ENCODE results near the gene PTH2R.

PTH2R gene

GRCh38 chr2:208413931-208414330 is 7.3 kb downstream of the PTH2R start:
- no peak overlapping the region for H2AFZ ChIP-seq (ENCODE audit: low read depth, low read length, severe bottlenecking)
- H4K20me1 ChIP-seq (ENCODE audit: low read depth, low read length) = no peaks in the 10 kb centered on the region
- H3K36me3 ChIP-seq (ENCODE audit: low read length) = no peaks in the 10 kb centered on the region
- no peaks in the 10 kb centered on the region for H3K27me3 ChIP-seq (ENCODE audit: low read length)
- H3K79me2 ChIP-seq (ENCODE audit: insufficient read depth, low read length) = no peaks in the 10 kb centered on the region
- no peak overlapping the region for H3K4me2 ChIP-seq (ENCODE audit: low read depth, low read length, poor library complexity, severe bottlenecking)
- H3K4me3 ChIP-seq (ENCODE audit: insufficient read depth, low read length, poor library complexity, severe bottlenecking) = no peak overlapping the region
- TF ChIP-seq EZH2phosphoT487 (conservative IDR thresholded peaks at IDR 0.05; ENCODE audit: low read length) (no peak), CTCF (IDR thresholded peaks at IDR 0.05; ENCODE audit: insufficient read depth, low read length, poor library complexity, severe bottlenecking) (no peak)
- no peak overlapping the region for H3K9ac ChIP-seq (ENCODE audit: low read length)
- no peaks in the 10 kb centered on the region for H3F3A ChIP-seq (ENCODE audit: insufficient read depth)
- H3K9me3 ChIP-seq (ENCODE audit: insufficient read depth, low read length) = no peaks in the 10 kb centered on the region
- no peaks in the 10 kb centered on the region for H3K9me2 ChIP-seq (replicated peaks; ENCODE audit: insufficient read depth, low read length)
- H3K27ac ChIP-seq (ENCODE audit: low read depth, low read length) = no peak overlapping the region

GRCh38 chr2:208415255-208415654 is 8.7 kb downstream of the PTH2R start:
- Histone ChIP-seq H3F3A (ENCODE audit: insufficient read depth) (no peaks in the 10 kb centered on the region), H3K9ac (ENCODE audit: low read length) (no peak overlapping the region), H3K4me3 (ENCODE audit: insufficient read depth, low read length, poor library complexity, severe bottlenecking) (no peak overlapping the region), H3K9me3 (ENCODE audit: insufficient read depth, low read length) (no peaks in the 10 kb centered on the region), H3K4me2 (ENCODE audit: low read depth, low read length, poor library complexity, severe bottlenecking) (no peak overlapping the region), H2AFZ (ENCODE audit: low read depth, low read length, severe bottlenecking) (no peak overlapping the region), H3K36me3 (ENCODE audit: low read length) (no peaks in the 10 kb centered on the region), H3K9me2 (replicated peaks; ENCODE audit: insufficient read depth, low read length) (no peaks in the 10 kb centered on the region), H3K27me3 (ENCODE audit: low read length) (no peaks in the 10 kb centered on the region), H3K27ac (ENCODE audit: low read depth, low read length) (no peak overlapping the region), H3K79me2 (ENCODE audit: insufficient read depth, low read length) (no peaks in the 10 kb centered on the region), H4K20me1 (ENCODE audit: low read depth, low read length) (no peaks in the 10 kb centered on the region)
- TF ChIP-seq CTCF (IDR thresholded peaks at IDR 0.05; ENCODE audit: insufficient read depth, low read length, poor library complexity, severe bottlenecking) (no peak), EZH2phosphoT487 (conservative IDR thresholded peaks at IDR 0.05; ENCODE audit: low read length) (no peak)

GRCh38 chr2:208415897-208416296 is 9.3 kb downstream of the PTH2R start:
- Histone ChIP-seq H3K4me2 (ENCODE audit: low read depth, low read length, poor library complexity, severe bottlenecking) (no peak overlapping the region), H4K20me1 (ENCODE audit: low read depth, low read length) (0 out of 2 replicates have a peak, but pooled peaks cover 3% of the 10 kb centered on the region), H3K9ac (ENCODE audit: low read length) (no peak overlapping the region), H3K27me3 (ENCODE audit: low read length) (no peaks in the 10 kb centered on the region), H3K4me3 (ENCODE audit: insufficient read depth, low read length, poor library complexity, severe bottlenecking) (no peak overlapping the region), H2AFZ (ENCODE audit: low read depth, low read length, severe bottlenecking) (no peak overlapping the region), H3K79me2 (ENCODE audit: insufficient read depth, low read length) (no peaks in the 10 kb centered on the region), H3K9me3 (ENCODE audit: insufficient read depth, low read length) (no peaks in the 10 kb centered on the region), H3K27ac (ENCODE audit: low read depth, low read length) (no peak overlapping the region), H3F3A (ENCODE audit: insufficient read depth) (no peaks in the 10 kb centered on the region), H3K36me3 (ENCODE audit: low read length) (no peaks in the 10 kb centered on the region), H3K9me2 (replicated peaks; ENCODE audit: insufficient read depth, low read length) (no peaks in the 10 kb centered on the region)
- TF ChIP-seq CTCF (IDR thresholded peaks at IDR 0.05; ENCODE audit: insufficient read depth, low read length, poor library complexity, severe bottlenecking) = no peak
- no peak for TF ChIP-seq EZH2phosphoT487 (conservative IDR thresholded peaks at IDR 0.05; ENCODE audit: low read length)
